Cardiac muscle cell (in vitro differentiated cells and primary cell): ENCODE data around the gene IFI27L2. TPM values are rescaled to one million over a fixed set of nuclear protein-coding genes. Genes with fewer than 3 reads are reported as not detected.
A peak's percentile ranks its signal among the peaks of the same experiment; 100 is the strongest.

Experiments
- DNase-seq, 2 donors: peaks; one replicate each; pipeline versions ENCODE4 v3.0.0 to v3.0.0-alpha.2; 2010 to 2017; ENCODE audit warnings: low read depth in 1 of 2, low spot score in 1 of 2
- H3K27ac ChIP-seq: fragments of 200-600 bp; sonication (generic); 2 replicates; pipeline ENCODE4 v1.5.1; 2016
- H3K27me3 ChIP-seq: fragments of 200-600 bp; sonication (generic); 2 replicates; pipeline ENCODE4 v1.6.0; 2016; ENCODE audit warnings: control low read depth
- H3K36me3 ChIP-seq: fragments of 200-600 bp; sonication (generic); 2 replicates; pipeline ENCODE4 v1.5.1; 2016; ENCODE audit warnings: control low read depth
- H3K4me1 ChIP-seq: fragments of 200-600 bp; sonication (generic); 2 replicates; pipeline ENCODE4 v1.8.1; 2017; ENCODE audit warnings: low read depth, mild to moderate bottlenecking, mixed run types
- H3K4me3 ChIP-seq: fragments of 200-600 bp; sonication (generic); 2 replicates; pipeline ENCODE4 v1.5.1; 2016; ENCODE audit warnings: mild to moderate bottlenecking
- H3K9me3 ChIP-seq: fragments of 200-600 bp; sonication (generic); 2 replicates; pipeline ENCODE4 v1.5.1; 2017; ENCODE audit warnings: low read depth, mild to moderate bottlenecking, control low read depth
- CTCF ChIP-seq: IDR thresholded peaks from 2 replicates; pipeline ENCODE4 v1.5.1; 2012; ENCODE audit warnings: low read depth, mild to moderate bottlenecking, low read length
- polyA plus RNA-seq: library from polyadenylated mRNA; unstranded; fragments of >200 nt; fragmentation: Nextera tagmentation; extraction: Ambion mirVana; gene quantifications from 2 replicates; pipeline ENCODE4 v1.2.1, GENCODE V29; 2016
- total RNA-seq: library from RNA; depleted of rRNA; stranded (reverse); fragments of >200 nt; gene quantifications from 2 replicates; pipeline ENCODE4 v1.2.3, GENCODE V29; 2016

Gene IFI27L2
- total and polyA plus RNA-seq, 2 experiments from 2014 or later, result 251 to 257 TPM

DNA sequence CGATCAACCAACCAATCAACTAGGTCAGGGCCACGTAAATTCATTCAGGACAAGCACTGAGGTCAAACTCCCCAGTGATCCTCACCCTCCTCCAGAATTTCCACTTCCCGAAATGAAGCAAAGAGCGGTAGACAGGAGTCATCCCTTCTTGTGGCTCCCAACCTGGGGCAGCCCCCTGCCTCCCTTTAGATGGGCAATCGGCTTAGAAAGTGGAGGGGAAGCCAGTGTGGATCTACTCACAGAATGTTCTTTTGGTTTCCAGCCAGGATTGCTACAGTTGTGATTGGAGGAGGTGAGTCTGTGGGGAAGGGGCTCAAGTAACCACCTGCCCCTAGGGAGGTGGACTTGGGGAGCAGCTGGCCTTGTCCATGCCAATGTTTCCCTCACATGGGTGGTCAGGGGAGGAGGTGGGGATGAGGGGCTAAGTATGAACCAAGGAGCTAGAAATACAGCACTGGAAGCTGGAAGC lies 14.8 kb downstream of the IFI27L2 start:
- Histone ChIP-seq H3K27me3 (no peaks in the 10 kb centered on the region), H3K4me1 (no peaks in the 10 kb centered on the region), H3K36me3 (no peaks in the 10 kb centered on the region), H3K4me3 (no peak overlapping the region), H3K27ac (no peak overlapping the region), H3K9me3 (no peaks in the 10 kb centered on the region)
- TF ChIP-seq CTCF, result no peak
- no peak for DNase-seq

GRCh38 chr14:94113908-94114588 lies 15.4 kb downstream of the IFI27L2 start:
- no peaks in the 10 kb centered on the region for H3K9me3 ChIP-seq
- H3K27me3 ChIP-seq, result no peaks in the 10 kb centered on the region
- DNase-seq, result no peak
- no peaks in the 10 kb centered on the region for H3K4me1 ChIP-seq
- no peak for TF ChIP-seq CTCF
- no peaks in the 10 kb centered on the region for H3K36me3 ChIP-seq
- no peak overlapping the region for H3K4me3 ChIP-seq
- H3K27ac ChIP-seq, result no peak overlapping the region

GRCh38 chr14:94113490-94113889 lies 15.9 kb downstream of the IFI27L2 start:
- DNase-seq, result peak; percentile 15 to 28
- H3K4me1 ChIP-seq, result no peaks in the 10 kb centered on the region
- no peak overlapping the region for H3K27ac ChIP-seq
- H3K36me3 ChIP-seq, result no peaks in the 10 kb centered on the region
- no peaks in the 10 kb centered on the region for H3K27me3 ChIP-seq
- no peak overlapping the region for H3K4me3 ChIP-seq
- no peaks in the 10 kb centered on the region for H3K9me3 ChIP-seq
- TF ChIP-seq CTCF, result no peak

GRCh38 chr14:94113073-94113472 lies 16.3 kb downstream of the IFI27L2 start:
- H3K4me1 ChIP-seq, result no peaks in the 10 kb centered on the region
- TF ChIP-seq CTCF, result no peak
- no peaks in the 10 kb centered on the region for H3K9me3 ChIP-seq
- no peak for DNase-seq
- H3K27ac ChIP-seq, result no peak overlapping the region
- no peak overlapping the region for H3K4me3 ChIP-seq
- no peaks in the 10 kb centered on the region for H3K36me3 ChIP-seq
- no peaks in the 10 kb centered on the region for H3K27me3 ChIP-seq

- no peaks in the 10 kb centered on the region for H3K27me3 ChIP-seq
- H3K36me3 ChIP-seq, result no peaks in the 10 kb centered on the region
- no peaks in the 10 kb centered on the region for H3K4me1 ChIP-seq
- no peaks in the 10 kb centered on the region for H3K9me3 ChIP-seq
- DNase-seq, result no peak
- H3K27ac ChIP-seq, result no peak overlapping the region
- no peak overlapping the region for H3K4me3 ChIP-seq
- no peak for TF ChIP-seq CTCF
Measured at GRCh38 chr14:94112513-94113063, 16.8 kb downstream of the IFI27L2 start.
